ENCODE results near the gene SYNE2.

The SYNE2 gene

GRCh38 chr14:63911404-63911803 lies 58.6 kb downstream of the SYNE2 start:
- DNase-seq (ENCODE audit: low read depth): no peak
- H3K4me3 ChIP-seq (replicated peaks; ENCODE audit: low read depth, low read length): no peak overlapping the region
- no peak for TF ChIP-seq CTCF (IDR thresholded peaks at IDR 0.05; ENCODE audit: low read length, missing control alignments)

- DNase-seq (ENCODE audit: low read depth): no peak
- H3K4me3 ChIP-seq (replicated peaks; ENCODE audit: low read depth, low read length): no peak overlapping the region
- no peak for TF ChIP-seq CTCF (IDR thresholded peaks at IDR 0.05; ENCODE audit: low read length, missing control alignments)
Observed at GRCh38 chr14:63912286-63912685, 59.5 kb downstream of the SYNE2 start.

- no peak for TF ChIP-seq CTCF (IDR thresholded peaks at IDR 0.05; ENCODE audit: low read length, missing control alignments)
- DNase-seq (ENCODE audit: low read depth): no peak
- no peak overlapping the region for H3K4me3 ChIP-seq (replicated peaks; ENCODE audit: low read depth, low read length)
Observed at GRCh38 chr14:63918411-63918810, 65.6 kb downstream of the SYNE2 start.

- no peak for TF ChIP-seq CTCF (IDR thresholded peaks at IDR 0.05; ENCODE audit: low read length, missing control alignments)
Observed at GRCh38 chr14:63922696-63923421, 70.1 kb downstream of the SYNE2 start.

GRCh38 chr14:63923422-63923752 lies 70.6 kb downstream of the SYNE2 start:
- no peak for TF ChIP-seq CTCF (IDR thresholded peaks at IDR 0.05; ENCODE audit: low read length, missing control alignments)
- DNase-seq (ENCODE audit: low read depth): no peak
- no peak overlapping the region for H3K4me3 ChIP-seq (replicated peaks; ENCODE audit: low read depth, low read length)

More at GRCh38 chr14:63922696-63923421, 70.1 kb downstream of the SYNE2 start:
- H3K4me3 ChIP-seq (replicated peaks; ENCODE audit: low read depth, low read length): no peak overlapping the region
- DNase-seq (ENCODE audit: low read depth): peak; percentile 95

GRCh38 chr14:63924375-63924774 lies 71.6 kb downstream of the SYNE2 start:
- no peak for DNase-seq (ENCODE audit: low read depth)

More at GRCh38 chr14:63924375-63924774, 71.6 kb downstream of the SYNE2 start:
- TF ChIP-seq CTCF (IDR thresholded peaks at IDR 0.05; ENCODE audit: low read length, missing control alignments): no peak
- no peak overlapping the region for H3K4me3 ChIP-seq (replicated peaks; ENCODE audit: low read depth, low read length)
